Upper lobe of right lung (tissue), 1 donor: ENCODE results near the gene PARD3B. TPM values are rescaled to one million over a fixed set of nuclear protein-coding genes. Genes with fewer than 3 reads are reported as not detected.

Experiments used
- ATAC-seq: fragments of 200-7000 bp; cut with Tn5 transposase; one replicate; pipeline ENCODE4 v1.9.1; 2020; ENCODE audit warnings: mild to moderate bottlenecking, moderate library complexity
- DNase-seq: peaks from one replicate; pipeline ENCODE4 v3.0.0-alpha.2; 2020
- H3K27ac ChIP-seq: fragments of 200-600 bp; one replicate; pipeline ENCODE4 v1.8.0; 2022
- H3K27me3 ChIP-seq: fragments of 200-600 bp; one replicate; pipeline ENCODE4 v1.8.0; 2022; ENCODE audit warnings: mild to moderate bottlenecking
- H3K36me3 ChIP-seq: fragments of 200-600 bp; one replicate; pipeline ENCODE4 v1.8.0; 2022
- H3K4me1 ChIP-seq: fragments of 200-600 bp; one replicate; pipeline ENCODE4 v1.8.0; 2022
- H3K4me3 ChIP-seq: fragments of 200-600 bp; one replicate; pipeline ENCODE4 v1.8.0; 2022; ENCODE audit warnings: mild to moderate bottlenecking
- H3K9me3 ChIP-seq: fragments of 200-600 bp; one replicate; pipeline ENCODE4 v1.8.0; 2022
- CTCF ChIP-seq: fragments of 200-600 bp; IDR thresholded peaks from one replicate; pipeline ENCODE4 v1.8.0; 2022; ENCODE audit warnings: antibody characterized with exemption
- intact Hi-C: fragments of 100-400 bp; cut with DNase I; formaldehyde crosslinking; loops from one replicate; pipeline ENCODE4 v1.11.0; 2022
- total RNA-seq: library from RNA; stranded (reverse); fragmentation: NEBNext Ultra II Directional; extraction: Animal tissue kit (Norgen Biotek cat#: 25700); gene quantifications from one replicate; pipeline ENCODE4 v1.2.1, GENCODE V29; 2021
- donor health status: DM: no; HTN: yes; CAD: no; lungs with severe emphysema.

PARD3B gene
- total RNA-seq, 1 donor from 2014 or later, result 32.5 TPM

GRCh38 chr2:205364261-205364660 lies 819.0 kb downstream of the PARD3B start:
- Histone ChIP-seq H3K4me1 (no peaks in the 10 kb centered on the region), H3K27ac (no peak overlapping the region), H3K4me3 (no peak overlapping the region), H3K27me3 (no peaks in the 10 kb centered on the region), H3K36me3 (no peaks in the 10 kb centered on the region), H3K9me3 (no peaks in the 10 kb centered on the region)
- intact Hi-C loops, result no loop called here
- ATAC-seq, result no peak
- TF ChIP-seq CTCF, result no peak
- DNase-seq, result no peak

- ATAC-seq, result no peak
- Histone ChIP-seq H3K27me3 (no peaks in the 10 kb centered on the region), H3K27ac (no peak overlapping the region), H3K36me3 (no peaks in the 10 kb centered on the region), H3K4me3 (no peak overlapping the region), H3K4me1 (no peaks in the 10 kb centered on the region), H3K9me3 (no peaks in the 10 kb centered on the region)
- TF ChIP-seq CTCF, result no peak
- intact Hi-C loops, result no loop called here
- DNase-seq, result no peak
Measured at GRCh38 chr2:205366336-205367060, 821.2 kb downstream of the PARD3B start.

- intact Hi-C loops, result no loop called here
- no peak for ATAC-seq
- no peak for TF ChIP-seq CTCF
Measured at GRCh38 chr2:205367331-205367935, 822.2 kb downstream of the PARD3B start.

GRCh38 chr2:205369813-205370212 lies 824.5 kb downstream of the PARD3B start:
- no peaks in the 10 kb centered on the region for H3K36me3 ChIP-seq
- H3K4me3 ChIP-seq, result no peak overlapping the region
- no peaks in the 10 kb centered on the region for H3K4me1 ChIP-seq
- H3K27ac ChIP-seq, result no peak overlapping the region
- DNase-seq (no peak), ATAC-seq (no peak)
- TF ChIP-seq CTCF, result no peak
- intact Hi-C loops, result no loop called here
- no peaks in the 10 kb centered on the region for H3K9me3 ChIP-seq
- no peaks in the 10 kb centered on the region for H3K27me3 ChIP-seq

More at GRCh38 chr2:205367331-205367935, 822.2 kb downstream of the PARD3B start:
- Histone ChIP-seq H3K9me3 (no peaks in the 10 kb centered on the region), H3K27me3 (no peaks in the 10 kb centered on the region), H3K36me3 (no peaks in the 10 kb centered on the region), H3K27ac (no peak overlapping the region), H3K4me3 (no peak overlapping the region), H3K4me1 (no peaks in the 10 kb centered on the region)
- no peak for DNase-seq

- H3K36me3 ChIP-seq, result no peaks in the 10 kb centered on the region
- H3K4me3 ChIP-seq, result no peak overlapping the region
- no peak for DNase-seq
- no peak for TF ChIP-seq CTCF
- H3K27me3 ChIP-seq, result no peaks in the 10 kb centered on the region
- intact Hi-C loops, result no loop called here
- no peaks in the 10 kb centered on the region for H3K4me1 ChIP-seq
- H3K9me3 ChIP-seq, result no peaks in the 10 kb centered on the region
- no peak overlapping the region for H3K27ac ChIP-seq
- ATAC-seq, result no peak
Measured at GRCh38 chr2:205370726-205371125, 825.5 kb downstream of the PARD3B start.
